Measurements from ENCODE around the gene FCN3.
A peak's percentile ranks its signal among the peaks of the same experiment; 100 is the strongest.
"Not testable (repeated sequence)": the region's sequence is repeated elsewhere in the genome, so short reads cannot be mapped to it uniquely, and the experiment has no call there.

The FCN3 gene

DNA sequence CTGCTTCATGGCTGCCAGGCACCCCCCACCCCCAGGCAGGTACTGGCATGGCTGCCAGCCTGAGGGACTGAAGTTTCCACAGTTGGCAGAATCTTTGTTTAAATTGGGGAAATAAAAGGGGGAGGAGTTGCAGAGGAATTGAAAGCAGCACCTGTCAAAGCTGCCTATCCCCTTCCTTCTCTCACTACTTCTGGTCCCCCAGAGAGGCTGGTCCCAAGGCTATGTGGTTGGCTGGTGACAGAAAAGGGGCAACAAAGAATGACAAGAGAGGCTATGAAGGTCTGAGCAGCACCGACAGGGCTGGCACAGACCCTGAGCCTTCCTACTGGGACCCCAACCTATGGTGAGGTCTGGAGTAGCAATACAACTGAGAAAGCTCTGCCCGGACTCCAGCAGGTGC lies 32.2 kb upstream of the FCN3 start:
- H3K9ac ChIP-seq (ENCODE audit: low read depth, low read length); H3K9me3 ChIP-seq (ENCODE audit: control insufficient read depth, insufficient read depth, low read length); H3K4me3 ChIP-seq (ENCODE audit: low read depth, low read length); H3K27me3 ChIP-seq (ENCODE audit: control insufficient read depth, insufficient read depth, low read length): not testable (repeated sequence)
- Histone ChIP-seq H3K27ac (ENCODE audit: low read depth, low read length) (peak overlapping the region; percentile 79), H3K36me3 (ENCODE audit: control insufficient read depth, insufficient read depth, low read length) (peaks cover 45% of the 10 kb centered on the region), H3K4me1 (ENCODE audit: control insufficient read depth, insufficient read depth, low read length) (peaks cover 39% of the 10 kb centered on the region)

DNA sequence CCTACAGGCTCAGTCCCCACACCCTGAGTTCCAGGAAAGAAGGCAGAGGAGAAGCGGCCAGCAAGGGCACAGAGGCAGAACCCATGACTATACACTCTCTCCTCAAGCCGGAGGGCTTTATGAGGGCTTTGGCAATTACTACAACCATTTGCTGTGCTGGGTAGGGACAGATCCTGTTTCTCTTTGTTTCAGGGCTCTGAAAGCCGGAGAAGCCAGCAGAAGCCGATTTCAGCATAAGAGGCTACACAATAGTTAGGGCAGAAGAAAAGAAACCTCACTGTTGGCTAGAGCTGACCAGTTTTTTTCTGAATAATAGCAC lies 31.7 kb upstream of the FCN3 start:
- Histone ChIP-seq H3K27ac (ENCODE audit: low read depth, low read length) (peak overlapping the region; percentile 79), H3K27me3 (ENCODE audit: control insufficient read depth, insufficient read depth, low read length) (no peaks in the 10 kb centered on the region), H3K9ac (ENCODE audit: low read depth, low read length) (peak overlapping the region; percentile 39; the same call in 1 of the 2 replicates), H3K36me3 (ENCODE audit: control insufficient read depth, insufficient read depth, low read length) (peaks cover 40% of the 10 kb centered on the region), H3K4me1 (ENCODE audit: control insufficient read depth, insufficient read depth, low read length) (peaks cover 39% of the 10 kb centered on the region), H3K9me3 (ENCODE audit: control insufficient read depth, insufficient read depth, low read length) (no peaks in the 10 kb centered on the region), H3K4me3 (ENCODE audit: low read depth, low read length) (no peak overlapping the region)

DNA sequence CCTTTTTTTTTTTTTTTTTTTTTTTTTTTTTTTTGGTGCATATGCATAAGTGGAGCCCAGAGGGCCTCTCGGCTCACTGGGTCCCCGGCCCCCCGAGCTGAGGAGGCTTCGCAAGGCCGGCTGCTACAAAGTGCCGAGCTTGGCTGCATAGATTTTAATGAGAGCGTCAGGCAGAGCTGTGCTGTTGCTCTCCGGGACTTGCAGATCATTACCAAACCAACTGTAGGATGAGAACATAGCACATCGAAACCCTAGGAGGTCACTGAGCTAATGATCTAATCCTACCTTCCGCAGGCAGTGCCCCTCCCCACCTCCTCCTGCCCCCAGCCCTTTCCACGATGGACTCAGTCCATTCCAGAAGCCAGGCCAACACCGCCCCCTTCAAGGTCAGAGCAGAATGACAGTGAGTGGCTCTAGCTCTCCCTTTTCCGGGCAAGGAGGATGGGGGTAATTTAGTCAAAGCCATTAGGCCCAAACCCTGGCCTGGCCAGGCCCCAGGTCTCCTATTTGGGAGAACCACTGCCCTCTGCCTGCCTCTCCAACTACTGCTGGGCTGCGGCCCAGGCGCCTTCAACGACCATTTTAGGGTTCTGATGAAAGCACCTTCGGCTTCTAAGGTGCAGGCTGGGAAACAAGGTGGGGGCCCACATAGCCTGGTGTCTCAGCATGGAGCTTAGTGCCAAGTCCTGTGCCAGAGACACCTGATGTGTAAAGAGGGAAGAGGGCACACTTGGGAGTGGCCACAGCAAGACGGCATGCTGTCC lies 31.2 kb upstream of the FCN3 start:
- H3K9me3 ChIP-seq (ENCODE audit: control insufficient read depth, insufficient read depth, low read length), result not testable (repeated sequence)
- Histone ChIP-seq H3K9ac (ENCODE audit: low read depth, low read length) (peak overlapping the region; percentile 39; the same call in 1 of the 2 replicates), H3K4me1 (ENCODE audit: control insufficient read depth, insufficient read depth, low read length) (peaks cover 39% of the 10 kb centered on the region)

DNA sequence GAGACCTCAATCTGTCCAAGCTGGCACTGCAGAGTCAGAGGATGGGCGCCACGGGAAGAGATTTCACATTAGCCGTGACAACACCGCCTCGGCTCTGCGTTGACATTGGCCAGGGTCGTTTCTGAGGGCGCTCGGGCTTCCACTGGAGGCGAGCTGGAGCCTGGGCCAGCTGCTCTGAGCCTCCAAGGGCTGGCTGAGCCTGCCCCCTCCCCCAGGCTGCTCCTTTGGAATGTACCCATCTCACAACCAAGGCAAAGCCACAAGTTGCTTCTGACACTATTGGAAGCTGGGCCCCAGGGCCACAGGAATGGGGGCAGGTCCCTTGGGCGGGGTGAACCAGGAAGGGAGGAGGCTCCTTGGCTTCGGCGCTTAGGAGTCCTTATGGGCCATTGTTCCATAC lies 30.4 kb upstream of the FCN3 start:
- H3K27ac ChIP-seq (ENCODE audit: low read depth, low read length), result peak overlapping the region; percentile 79
- peaks cover 28% of the 10 kb centered on the region for H3K36me3 ChIP-seq (ENCODE audit: control insufficient read depth, insufficient read depth, low read length)
- H3K9ac ChIP-seq (ENCODE audit: low read depth, low read length), result 0 out of 2 replicates have a peak overlapping the region, but pooled peaks have one; percentile 15
- H3K4me1 ChIP-seq (ENCODE audit: control insufficient read depth, insufficient read depth, low read length), result peaks cover 44% of the 10 kb centered on the region
- H3K27me3 ChIP-seq (ENCODE audit: control insufficient read depth, insufficient read depth, low read length), result no peaks in the 10 kb centered on the region
- no peaks in the 10 kb centered on the region for H3K9me3 ChIP-seq (ENCODE audit: control insufficient read depth, insufficient read depth, low read length)
- no peak overlapping the region for H3K4me3 ChIP-seq (ENCODE audit: low read depth, low read length)

More for the DNA sequence above, 31.2 kb upstream of the FCN3 start:
- peak overlapping the region; percentile 79 for H3K27ac ChIP-seq (ENCODE audit: low read depth, low read length)
- peaks cover 35% of the 10 kb centered on the region for H3K36me3 ChIP-seq (ENCODE audit: control insufficient read depth, insufficient read depth, low read length)
- H3K27me3 ChIP-seq (ENCODE audit: control insufficient read depth, insufficient read depth, low read length); H3K4me3 ChIP-seq (ENCODE audit: low read depth, low read length): not testable (repeated sequence)

DNA sequence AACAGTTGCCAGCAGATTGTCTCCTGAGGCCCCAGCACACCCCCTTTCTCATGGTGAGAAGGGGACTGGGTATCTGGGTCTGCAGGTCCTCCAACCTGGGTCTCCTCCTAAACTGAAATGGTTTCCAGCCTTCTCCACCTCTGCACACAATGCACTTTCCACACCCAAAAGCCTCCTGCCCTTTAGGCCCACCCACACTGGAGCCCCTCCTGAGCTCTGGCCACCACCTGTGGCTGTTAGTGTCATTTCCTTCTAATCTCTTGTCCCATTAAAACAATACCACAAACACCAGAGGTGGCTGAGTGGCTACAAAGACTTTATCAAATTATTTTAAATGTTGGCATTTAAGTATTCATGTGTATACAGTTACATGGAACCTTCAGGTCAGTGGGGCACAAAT lies 29.3 kb upstream of the FCN3 start:
- peak overlapping the region; percentile 69 for H3K27ac ChIP-seq (ENCODE audit: low read depth, low read length)
- H3K4me3 ChIP-seq (ENCODE audit: low read depth, low read length), result no peak overlapping the region
- H3K9me3 ChIP-seq (ENCODE audit: control insufficient read depth, insufficient read depth, low read length), result no peaks in the 10 kb centered on the region
- H3K4me1 ChIP-seq (ENCODE audit: control insufficient read depth, insufficient read depth, low read length), result peaks cover 50% of the 10 kb centered on the region
- no peak overlapping the region for H3K9ac ChIP-seq (ENCODE audit: low read depth, low read length)
- H3K27me3 ChIP-seq (ENCODE audit: control insufficient read depth, insufficient read depth, low read length), result no peaks in the 10 kb centered on the region
- H3K36me3 ChIP-seq (ENCODE audit: control insufficient read depth, insufficient read depth, low read length), result peaks cover 23% of the 10 kb centered on the region

DNA sequence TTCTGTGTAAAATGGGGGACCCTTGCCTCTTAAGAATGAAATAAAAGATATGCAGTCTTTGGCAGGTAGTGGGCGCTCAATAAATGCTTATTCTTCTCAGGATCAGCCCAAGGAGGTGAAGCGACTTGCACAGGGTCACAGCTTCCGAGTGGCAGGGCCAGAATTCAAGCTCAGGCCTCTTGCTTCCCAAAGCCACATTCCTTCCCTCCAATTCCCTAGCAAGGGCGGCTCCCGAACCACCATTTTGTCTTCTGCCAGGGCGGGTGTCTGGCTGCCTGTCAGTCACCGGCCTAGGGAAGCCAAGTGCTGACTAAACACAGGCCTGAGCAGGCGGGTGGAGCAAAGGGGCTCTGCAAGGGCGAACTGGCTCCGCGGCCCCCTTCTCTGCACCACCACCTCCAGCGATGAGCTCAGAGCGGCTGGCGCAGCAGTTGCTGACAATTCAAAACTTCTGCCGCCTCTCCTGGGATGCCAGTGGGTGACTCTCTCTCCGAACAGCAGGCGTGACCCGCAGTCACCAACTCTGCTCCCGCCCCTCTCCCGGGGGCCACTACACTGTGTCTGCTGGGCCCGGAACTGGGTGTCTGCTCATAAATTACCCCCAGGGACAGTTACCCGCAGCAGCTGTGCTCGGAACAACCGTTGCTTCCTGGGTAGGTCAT lies 28.6 kb upstream of the FCN3 start:
- H3K4me3 ChIP-seq (ENCODE audit: low read depth, low read length), result no peak overlapping the region

DNA sequence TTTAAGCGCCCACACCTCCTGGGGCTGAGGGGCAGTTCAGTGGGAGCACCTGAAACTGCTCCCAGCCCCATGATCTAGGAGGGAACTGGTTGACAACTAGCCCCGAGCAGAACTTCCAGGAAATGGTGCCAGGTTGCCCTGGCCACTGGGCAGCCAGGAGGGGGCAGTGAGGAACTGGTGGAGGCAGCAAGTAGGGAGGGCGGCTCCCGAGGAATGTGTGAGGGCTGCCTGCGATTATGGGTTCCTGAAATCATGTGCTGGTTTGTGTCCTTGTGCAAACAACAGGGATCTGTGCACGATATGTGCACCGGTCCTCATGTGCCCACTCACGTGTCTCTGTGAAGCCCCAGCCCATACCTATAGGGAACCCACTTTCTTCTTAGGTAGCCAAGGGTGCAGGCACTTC lies 27.7 kb upstream of the FCN3 start:
- peaks cover 55% of the 10 kb centered on the region for H3K4me1 ChIP-seq (ENCODE audit: control insufficient read depth, insufficient read depth, low read length)
- H3K27me3 ChIP-seq (ENCODE audit: control insufficient read depth, insufficient read depth, low read length), result no peaks in the 10 kb centered on the region
- H3K36me3 ChIP-seq (ENCODE audit: control insufficient read depth, insufficient read depth, low read length), result peaks cover 8% of the 10 kb centered on the region
- H3K4me3 ChIP-seq (ENCODE audit: low read depth, low read length), result no peak overlapping the region
- peak overlapping the region; percentile 69 for H3K27ac ChIP-seq (ENCODE audit: low read depth, low read length)
- H3K9me3 ChIP-seq (ENCODE audit: control insufficient read depth, insufficient read depth, low read length), result no peaks in the 10 kb centered on the region
- H3K9ac ChIP-seq (ENCODE audit: low read depth, low read length), result no peak overlapping the region

More for the DNA sequence above, 28.6 kb upstream of the FCN3 start:
- Histone ChIP-seq H3K36me3 (ENCODE audit: control insufficient read depth, insufficient read depth, low read length) (peaks cover 16% of the 10 kb centered on the region), H3K27me3 (ENCODE audit: control insufficient read depth, insufficient read depth, low read length) (no peaks in the 10 kb centered on the region), H3K9me3 (ENCODE audit: control insufficient read depth, insufficient read depth, low read length) (no peaks in the 10 kb centered on the region), H3K4me1 (ENCODE audit: control insufficient read depth, insufficient read depth, low read length) (peaks cover 53% of the 10 kb centered on the region), H3K9ac (ENCODE audit: low read depth, low read length) (no peak overlapping the region), H3K27ac (ENCODE audit: low read depth, low read length) (peak overlapping the region; percentile 69)

DNA sequence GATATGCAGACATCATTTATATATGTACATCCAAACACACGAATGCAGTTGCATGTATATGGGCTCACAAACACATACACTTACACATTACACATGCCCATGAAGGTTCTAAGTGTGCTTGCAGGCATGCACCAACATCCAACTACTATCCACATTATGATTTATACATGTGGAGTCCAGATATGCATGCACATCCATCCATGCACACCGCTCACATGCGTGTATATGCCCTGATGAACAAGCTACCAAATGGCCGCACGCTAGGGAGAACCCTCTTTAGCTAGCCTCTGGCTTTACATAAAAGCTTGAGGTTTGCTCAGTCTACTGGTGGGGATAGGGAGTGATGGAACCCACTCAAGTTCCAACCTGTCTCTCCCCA lies 26.3 kb upstream of the FCN3 start:
- no peaks in the 10 kb centered on the region for H3K27me3 ChIP-seq (ENCODE audit: control insufficient read depth, insufficient read depth, low read length)
- no peak overlapping the region for H3K9ac ChIP-seq (ENCODE audit: low read depth, low read length)
- no peak overlapping the region for H3K4me3 ChIP-seq (ENCODE audit: low read depth, low read length)
- no peaks in the 10 kb centered on the region for H3K9me3 ChIP-seq (ENCODE audit: control insufficient read depth, insufficient read depth, low read length)
- no peaks in the 10 kb centered on the region for H3K36me3 ChIP-seq (ENCODE audit: control insufficient read depth, insufficient read depth, low read length)
- no peak overlapping the region for H3K27ac ChIP-seq (ENCODE audit: low read depth, low read length)
- peaks cover 51% of the 10 kb centered on the region for H3K4me1 ChIP-seq (ENCODE audit: control insufficient read depth, insufficient read depth, low read length)

DNA sequence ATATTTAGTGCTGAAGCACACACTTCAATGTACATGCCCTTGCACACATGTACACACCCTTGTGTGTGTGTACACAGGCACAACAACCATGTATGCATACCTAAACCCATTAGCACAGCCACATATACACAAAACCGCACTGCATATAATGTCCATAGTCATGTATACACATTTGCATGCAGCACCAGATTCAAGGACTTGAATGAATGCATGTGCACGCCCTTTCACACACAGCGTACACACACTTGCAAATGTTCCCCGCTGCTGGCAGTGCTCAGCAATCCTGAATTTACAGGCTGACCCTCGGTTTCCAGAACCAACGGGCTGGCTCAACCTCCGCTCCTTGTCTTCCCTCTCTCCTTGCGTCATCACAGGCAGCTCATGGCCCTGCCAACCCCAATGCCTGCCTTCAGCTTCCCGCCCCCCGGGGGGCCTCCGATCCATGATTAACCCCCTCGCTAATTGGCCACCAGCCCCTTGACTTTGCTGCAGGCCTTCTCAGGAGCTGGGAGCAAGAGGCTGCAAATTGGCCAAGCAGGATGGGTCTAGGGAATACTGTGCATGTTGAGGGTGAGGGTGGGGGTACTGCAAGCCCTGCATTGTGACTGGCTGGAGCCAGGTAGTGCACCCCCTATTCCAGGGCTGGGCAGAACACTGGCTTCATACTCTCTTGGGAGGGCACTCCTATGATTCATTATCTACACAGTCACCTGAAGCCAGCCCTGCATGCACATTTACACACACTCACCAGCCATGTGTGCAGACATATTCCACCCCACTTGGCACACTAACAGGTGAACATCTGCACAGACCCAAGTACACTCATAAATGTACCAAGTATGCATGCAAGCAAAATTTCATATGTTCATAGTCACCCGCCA lies 25.7 kb upstream of the FCN3 start:
- Histone ChIP-seq H3K9me3 (ENCODE audit: control insufficient read depth, insufficient read depth, low read length) (no peaks in the 10 kb centered on the region), H3K27me3 (ENCODE audit: control insufficient read depth, insufficient read depth, low read length) (no peaks in the 10 kb centered on the region), H3K9ac (ENCODE audit: low read depth, low read length) (no peak overlapping the region), H3K36me3 (ENCODE audit: control insufficient read depth, insufficient read depth, low read length) (no peaks in the 10 kb centered on the region), H3K27ac (ENCODE audit: low read depth, low read length) (no peak overlapping the region), H3K4me3 (ENCODE audit: low read depth, low read length) (no peak overlapping the region), H3K4me1 (ENCODE audit: control insufficient read depth, insufficient read depth, low read length) (peaks cover 45% of the 10 kb centered on the region)

DNA sequence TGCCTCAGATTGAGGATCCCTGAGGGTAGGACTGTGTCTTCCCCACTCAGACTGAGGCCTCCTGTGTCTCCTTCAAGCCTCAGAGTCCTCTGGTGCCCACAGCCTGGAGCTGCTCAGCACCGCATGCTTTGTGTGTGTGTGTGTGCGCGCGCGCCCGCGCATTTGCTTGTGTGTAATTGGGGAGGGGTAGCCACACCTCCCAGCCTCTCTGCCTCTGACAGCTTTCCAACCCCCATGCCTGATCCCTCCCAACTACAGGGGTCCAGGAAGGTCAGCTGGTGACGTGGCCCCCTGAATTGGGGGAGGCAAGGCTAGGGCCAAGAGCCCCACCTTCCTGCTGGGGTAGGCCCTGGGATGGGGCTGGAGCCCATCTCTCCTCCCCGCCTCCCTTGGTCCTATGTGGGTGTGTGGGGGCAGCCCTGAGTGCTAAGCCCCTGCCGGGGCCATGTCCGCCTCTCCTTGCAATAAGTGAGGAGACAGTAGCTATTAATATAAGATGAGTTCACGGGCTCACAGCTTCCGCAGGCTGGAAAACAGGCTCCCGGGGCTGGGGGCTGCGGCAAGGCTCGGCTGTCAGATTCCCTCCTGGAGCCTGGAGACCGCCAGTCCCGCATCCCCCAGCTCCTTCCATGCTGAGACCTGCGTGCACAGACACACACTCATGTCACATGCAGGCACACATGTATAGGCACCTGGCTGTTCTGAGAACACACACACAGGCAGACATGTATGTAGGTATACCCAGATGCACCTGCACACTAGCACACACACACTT lies 24.8 kb upstream of the FCN3 start:
- no peak overlapping the region for H3K4me3 ChIP-seq (ENCODE audit: low read depth, low read length)
- no peaks in the 10 kb centered on the region for H3K9me3 ChIP-seq (ENCODE audit: control insufficient read depth, insufficient read depth, low read length)
- H3K27ac ChIP-seq (ENCODE audit: low read depth, low read length), result peak overlapping the region; percentile 32
- no peaks in the 10 kb centered on the region; the same call in 1 of the 2 replicates for H3K36me3 ChIP-seq (ENCODE audit: control insufficient read depth, insufficient read depth, low read length)
- peaks cover 36% of the 10 kb centered on the region for H3K4me1 ChIP-seq (ENCODE audit: control insufficient read depth, insufficient read depth, low read length)
- no peak overlapping the region for H3K9ac ChIP-seq (ENCODE audit: low read depth, low read length)
- H3K27me3 ChIP-seq (ENCODE audit: control insufficient read depth, insufficient read depth, low read length), result no peaks in the 10 kb centered on the region

All from HUES48 (cell line).